Transverse colon (tissue), 4 donors: ENCODE results near the gene SRPK2. TPM values are rescaled to one million over a fixed set of nuclear protein-coding genes. Genes with fewer than 3 reads are reported as not detected.

ENCODE experiments used
- DNase-seq: peaks from one replicate; pipeline ENCODE4 v3.0.0-alpha.2; 2019
- H3K27ac ChIP-seq, 4 donors: fragments of 200-600 bp; sonication (generic); 2 replicates each; pipeline ENCODE4 v1.5.1; 2016 to 2018; ENCODE audit warnings: inconsistent platforms in 4 of 4
- H3K27me3 ChIP-seq: fragments of 200-600 bp; sonication (generic); 2 replicates; pipeline ENCODE4 v1.5.1; 2017; ENCODE audit warnings: inconsistent platforms
- H3K36me3 ChIP-seq, 4 donors: fragments of 200-600 bp; sonication (generic); 2 replicates each; pipeline ENCODE4 v1.5.1; 2017 to 2019; ENCODE audit warnings: inconsistent platforms in 4 of 4
- H3K4me1 ChIP-seq, 4 donors: fragments of 200-600 bp; sonication (generic); 2 replicates each; pipeline ENCODE4 v1.5.1; 2017 to 2020; ENCODE audit warnings: inconsistent platforms in 4 of 4
- H3K4me3 ChIP-seq, 4 donors: fragments of 200-600 bp; sonication (generic); 1 replicate in 1 of 4; 2 replicates in 3 of 4; pipeline versions ENCODE4 v1.5.1 to v1.6.1; 2017 to 2019; ENCODE audit warnings: inconsistent platforms in 4 of 4
- H3K9me3 ChIP-seq, 2 donors: fragments of 200-600 bp; sonication (generic); 2 replicates each; pipeline ENCODE4 v1.5.1; 2017 to 2019; ENCODE audit warnings: inconsistent platforms in 2 of 2
- CTCF ChIP-seq, 5 experiments: fragments of 200-600 bp in 3 of 5; fragments of 450-650 bp in 2 of 5; sonication (generic) in 3 of 5; IDR thresholded peaks; 1 replicate in 2 of 5; 2 replicates in 3 of 5; pipeline ENCODE4 v1.5.1; 2016 to 2017; ENCODE audit warnings: antibody characterized with exemption in 5 of 5, inconsistent platforms in 3 of 5, mild to moderate bottlenecking in 2 of 5, moderate library complexity in 1 of 5
- EP300 ChIP-seq: sonication (generic); formaldehyde crosslinking; IDR thresholded peaks from one replicate; pipeline ENCODE4 v1.6.1; 2017; ENCODE audit warnings: antibody characterized with exemption, low read depth
- POLR2A ChIP-seq: fragments of 450-650 bp; IDR thresholded peaks from one replicate; pipeline ENCODE4 v1.6.1; 2016; ENCODE audit warnings: antibody characterized with exemption, mild to moderate bottlenecking, moderate library complexity
- POLR2AphosphoS5 ChIP-seq, 3 donors: sonication (generic); formaldehyde crosslinking; IDR thresholded peaks; one replicate each; pipeline ENCODE4 v1.6.1; 2016; ENCODE audit warnings: antibody characterized with exemption in 3 of 3
- WGBS, 2 donors: methylation state at CpG; one replicate each; pipeline ENCODE4 v1.1.5; 2018; ENCODE audit warnings: low coverage in 1 of 2; 5-methylcytosine and 5-hydroxymethylcytosine counted together
- in situ Hi-C, 4 donors: fragments of 200-750 bp; cut with MboI; loops; one replicate each; pipeline versions ENCODE4 v1.15.0 to v1.15.1; 2017; ENCODE audit warnings: low sequenced_read_pairs in 3 of 4, low pct_ligation_motif_present in 1 of 4, low pct_unique_long_range_greater_than_20kb in 1 of 4
- intact Hi-C: fragments of 100-400 bp; cut with DNase I; formaldehyde crosslinking; loops from one replicate; pipeline ENCODE4 v1.15.1; 2023; ENCODE audit warnings: low total_unique reads
- total RNA-seq, 4 donors: library from RNA; depleted of rRNA; stranded (reverse); fragments of >200 nt; gene quantifications; one replicate each; pipeline ENCODE4 v1.1.0, GENCODE V29; 2016

The SRPK2 gene
- total RNA-seq, 4 donors from 2014 or later: 18.3 to 93.1 (median 43.8) TPM

GRCh38 chr7:105132335-105132734, 256.4 kb downstream of the SRPK2 start:
- DNase-seq: no peak
- TF ChIP-seq CTCF (IDR thresholded peaks at IDR 0.05) (no peak), POLR2A (no peak), POLR2AphosphoS5 (IDR thresholded peaks at IDR 0.05) (no peak), EP300 (no peak)
- no peak overlapping the region for H3K27ac ChIP-seq
- in situ Hi-C loops: no loop called here
- H3K4me1 ChIP-seq: no peaks in the 10 kb centered on the region
- WGBS, 2 donors: 91 to 100% methylated on average over 1 to 5 of the region's 5 CpGs
- no peaks in the 10 kb centered on the region for H3K27me3 ChIP-seq
- no peak overlapping the region for H3K4me3 ChIP-seq
- intact Hi-C loops: no loop called here
- H3K9me3 ChIP-seq: no peaks in the 10 kb centered on the region
- H3K36me3 ChIP-seq: no peaks in the 10 kb centered on the region

GRCh38 chr7:105131890-105132289, 256.8 kb downstream of the SRPK2 start:
- H3K4me1 ChIP-seq: no peaks in the 10 kb centered on the region
- intact Hi-C loops (no loop called here), in situ Hi-C loops (no loop called here)
- 84 to 88% methylated on average over 4 to 7 of the region's 7 CpGs for WGBS, 2 donors
- H3K27ac ChIP-seq: no peak overlapping the region
- no peak overlapping the region for H3K4me3 ChIP-seq
- no peaks in the 10 kb centered on the region for H3K9me3 ChIP-seq
- no peak for DNase-seq
- no peak for TF ChIP-seq CTCF (IDR thresholded peaks at IDR 0.05)
- H3K36me3 ChIP-seq: no peaks in the 10 kb centered on the region
- no peaks in the 10 kb centered on the region for H3K27me3 ChIP-seq

- no peaks in the 10 kb centered on the region for H3K9me3 ChIP-seq
- H3K4me3 ChIP-seq: no peak overlapping the region
- 81 to 85% methylated on average over 10 to 12 of the region's 12 CpGs for WGBS, 2 donors
- TF ChIP-seq EP300 (no peak), CTCF (IDR thresholded peaks at IDR 0.05) (no peak), POLR2A (no peak), POLR2AphosphoS5 (IDR thresholded peaks at IDR 0.05) (no peak)
- peaks cover 0 to under 1% (median 0%) of the 10 kb centered on the region in 4 donors for H3K36me3 ChIP-seq
- no peak overlapping the region for H3K27ac ChIP-seq
- intact Hi-C loops (no loop called here), in situ Hi-C loops (no loop called here)
- no peaks in the 10 kb centered on the region for H3K4me1 ChIP-seq
- no peak for DNase-seq
- no peaks in the 10 kb centered on the region for H3K27me3 ChIP-seq
Measured at GRCh38 chr7:105131033-105131656, 257.6 kb downstream of the SRPK2 start.

- H3K27me3 ChIP-seq: no peaks in the 10 kb centered on the region
- peaks cover 0 to 6% (median 0%) of the 10 kb centered on the region in 4 donors for H3K36me3 ChIP-seq
- in situ Hi-C loops: no loop called here
- no peak for DNase-seq
- H3K9me3 ChIP-seq: no peaks in the 10 kb centered on the region
- TF ChIP-seq POLR2AphosphoS5 (IDR thresholded peaks at IDR 0.05) (no peak), CTCF (IDR thresholded peaks at IDR 0.05) (no peak), EP300 (no peak), POLR2A (no peak)
- no peaks in the 10 kb centered on the region for H3K4me1 ChIP-seq
- 95 to 96% methylated on average over 2 of the region's 2 CpGs for WGBS, 2 donors
- no peak overlapping the region for H3K27ac ChIP-seq
- no peak overlapping the region for H3K4me3 ChIP-seq
- intact Hi-C loops: no loop called here
Measured at GRCh38 chr7:105130580-105130979, 258.1 kb downstream of the SRPK2 start.
